Pons (tissue), 1 donor: ENCODE results near the gene HINFP.

Experiments
- DNase-seq: peaks from one replicate; pipeline ENCODE4 v3.0.0-alpha.2; 2016; ENCODE audit warnings: low spot score

The HINFP gene

GRCh38 chr11:119121008-119121810 is at the start of gene HINFP:
HINFP (plus strand) TSS chr11:119121580; CDS start chr11:119126945, 5,365 bp downstream.
- peak; percentile 99 for DNase-seq

GRCh38 chr11:119077839-119078238 is 43.5 kb upstream of the HINFP start:
- DNase-seq, result no peak

DNA sequence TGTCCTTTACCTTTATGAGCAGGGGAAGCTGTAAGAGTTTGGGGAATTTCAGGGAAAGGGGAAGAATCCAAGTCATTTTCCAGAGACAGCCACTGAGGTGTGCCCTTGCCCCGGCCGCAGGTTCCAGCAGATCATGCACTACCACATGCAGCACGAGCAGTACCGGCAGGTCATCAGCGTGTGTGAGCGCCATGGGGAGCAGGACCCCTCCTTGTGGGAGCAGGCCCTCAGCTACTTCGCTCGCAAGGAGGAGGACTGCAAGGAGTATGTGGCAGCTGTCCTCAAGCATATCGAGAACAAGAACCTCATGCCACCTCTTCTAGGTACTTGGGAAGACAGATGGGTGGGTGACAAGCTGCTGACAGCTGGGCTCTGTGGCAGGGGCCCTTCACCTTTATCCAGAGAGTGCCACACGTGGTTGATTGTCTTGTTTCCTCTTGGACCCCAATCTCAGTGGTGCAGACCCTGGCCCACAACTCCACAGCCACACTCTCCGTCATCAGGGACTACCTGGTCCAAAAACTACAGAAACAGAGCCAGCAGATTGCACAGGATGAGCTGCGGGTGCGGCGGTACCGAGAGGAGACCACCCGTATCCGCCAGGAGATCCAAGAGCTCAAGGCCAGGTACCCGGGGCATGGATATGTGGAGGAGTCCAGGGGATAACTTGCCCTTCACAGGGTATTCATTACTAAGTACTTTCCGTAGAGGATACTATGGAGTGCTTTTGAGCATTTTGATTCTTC is 42.5 kb upstream of the HINFP start:
- DNase-seq, result no peak

GRCh38 chr11:119081682-119082260 is 39.6 kb upstream of the HINFP start:
- DNase-seq, result peak; percentile 97

- DNase-seq, result peak; percentile 98
Measured at GRCh38 chr11:119084663-119085436, 36.5 kb upstream of the HINFP start, which contains the start of gene HMBS. HMBS (plus strand) TSS chr11:119084881; CDS start chr11:119085034, 153 bp downstream.

DNA sequence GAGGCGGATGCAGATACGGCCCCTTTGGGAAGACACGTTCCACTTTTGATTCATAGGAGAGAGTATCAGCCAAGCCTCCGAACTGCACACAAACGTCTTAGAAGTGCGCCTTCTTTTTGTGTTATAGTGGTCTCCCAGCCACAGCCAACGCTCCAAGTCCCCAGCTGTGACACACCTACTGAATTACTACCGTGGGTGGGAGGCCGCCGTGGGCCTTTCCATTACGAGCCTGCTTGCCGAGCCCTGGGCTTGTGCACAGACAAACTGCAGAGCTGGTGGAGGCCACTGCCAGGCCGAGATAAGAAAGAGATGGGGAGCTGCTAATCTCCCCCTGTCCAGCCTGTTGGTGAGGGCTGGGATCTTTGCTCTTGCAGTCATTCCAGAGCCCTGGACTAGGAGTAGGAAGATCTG is 35.9 kb upstream of the HINFP start:
- no peak for DNase-seq

DNA sequence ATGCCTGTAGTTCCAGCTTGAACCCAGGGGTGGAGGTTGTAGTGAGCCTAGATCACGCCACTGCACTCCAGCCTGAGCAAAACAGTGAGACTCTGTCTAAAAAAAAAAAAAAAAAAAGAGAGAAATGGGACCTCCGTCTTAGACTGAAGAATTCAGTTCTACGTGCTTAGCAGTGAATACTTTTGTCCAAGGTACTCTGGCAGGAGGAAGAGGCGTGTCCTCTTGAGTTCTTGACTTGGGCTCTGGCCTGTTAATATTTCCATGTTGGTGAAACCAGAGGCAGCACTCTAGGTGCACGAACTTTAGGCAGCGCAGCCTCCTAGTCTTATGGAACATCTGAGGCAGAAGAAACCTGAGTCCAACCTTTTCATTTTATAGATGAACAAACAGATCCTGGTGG is 34.3 kb upstream of the HINFP start:
- DNase-seq, result no peak

DNA sequence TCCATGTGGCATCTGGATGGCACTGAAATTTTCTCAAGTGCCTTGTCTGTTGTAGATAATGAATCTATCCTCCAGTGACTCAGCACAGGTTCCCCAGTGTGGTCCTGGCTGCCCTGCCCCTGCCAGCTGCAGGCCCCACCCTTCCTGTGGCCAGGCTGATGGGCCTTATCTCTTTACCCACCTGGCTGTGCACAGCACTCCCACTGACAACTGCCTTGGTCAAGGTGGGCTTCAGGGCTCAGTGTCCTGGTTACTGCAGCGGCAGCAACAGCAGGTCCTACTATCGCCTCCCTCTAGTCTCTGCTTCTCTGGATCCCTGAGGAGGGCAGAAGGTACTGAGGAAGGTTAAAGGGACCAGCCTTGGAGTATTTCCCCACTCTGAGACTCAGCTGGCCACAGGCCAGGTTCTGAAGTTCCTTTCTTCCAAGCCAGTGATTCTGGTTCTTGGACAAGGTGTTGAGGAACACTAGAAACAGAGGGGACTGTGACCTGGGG is 33.6 kb upstream of the HINFP start:
- no peak for DNase-seq

- DNase-seq, result no peak
Measured at GRCh38 chr11:119088406-119088805, 33.0 kb upstream of the HINFP start.

DNA sequence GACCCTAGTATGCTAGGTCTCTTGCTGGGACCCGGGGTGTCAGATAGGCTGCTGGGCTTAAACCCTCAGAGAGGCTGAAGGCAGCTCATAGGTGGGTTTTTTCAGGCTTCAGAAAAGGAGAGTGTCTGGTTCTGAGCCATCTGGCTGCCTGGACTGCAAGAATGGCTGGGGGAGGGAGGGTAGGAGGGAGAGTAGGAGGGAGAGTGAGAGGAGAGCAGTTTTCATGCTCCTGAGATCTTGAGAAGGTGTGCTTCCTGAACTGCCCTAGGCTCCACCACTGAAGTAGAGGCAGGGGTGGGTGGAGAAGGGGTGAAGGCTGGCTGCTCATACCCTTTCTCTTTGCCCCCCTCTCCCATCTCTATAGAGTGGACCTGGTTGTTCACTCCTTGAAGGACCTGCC is 32.1 kb upstream of the HINFP start:
- DNase-seq, result no peak

DNA sequence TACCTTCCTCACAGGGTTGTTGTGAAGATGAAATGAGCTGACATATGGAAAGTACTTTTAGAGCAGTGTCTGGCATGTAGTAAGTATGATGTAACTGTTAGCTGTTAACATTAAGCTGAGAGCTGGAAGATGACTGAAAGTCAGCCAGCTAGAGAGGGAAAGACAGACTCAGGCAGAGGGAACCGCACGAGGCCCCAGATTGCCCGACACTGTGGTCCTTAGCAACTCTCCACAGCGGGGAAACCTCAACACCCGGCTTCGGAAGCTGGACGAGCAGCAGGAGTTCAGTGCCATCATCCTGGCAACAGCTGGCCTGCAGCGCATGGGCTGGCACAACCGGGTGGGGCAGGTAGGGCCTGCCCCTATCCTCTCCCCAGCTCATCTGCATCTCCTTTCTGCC is 30.2 kb upstream of the HINFP start:
- no peak for DNase-seq

DNA sequence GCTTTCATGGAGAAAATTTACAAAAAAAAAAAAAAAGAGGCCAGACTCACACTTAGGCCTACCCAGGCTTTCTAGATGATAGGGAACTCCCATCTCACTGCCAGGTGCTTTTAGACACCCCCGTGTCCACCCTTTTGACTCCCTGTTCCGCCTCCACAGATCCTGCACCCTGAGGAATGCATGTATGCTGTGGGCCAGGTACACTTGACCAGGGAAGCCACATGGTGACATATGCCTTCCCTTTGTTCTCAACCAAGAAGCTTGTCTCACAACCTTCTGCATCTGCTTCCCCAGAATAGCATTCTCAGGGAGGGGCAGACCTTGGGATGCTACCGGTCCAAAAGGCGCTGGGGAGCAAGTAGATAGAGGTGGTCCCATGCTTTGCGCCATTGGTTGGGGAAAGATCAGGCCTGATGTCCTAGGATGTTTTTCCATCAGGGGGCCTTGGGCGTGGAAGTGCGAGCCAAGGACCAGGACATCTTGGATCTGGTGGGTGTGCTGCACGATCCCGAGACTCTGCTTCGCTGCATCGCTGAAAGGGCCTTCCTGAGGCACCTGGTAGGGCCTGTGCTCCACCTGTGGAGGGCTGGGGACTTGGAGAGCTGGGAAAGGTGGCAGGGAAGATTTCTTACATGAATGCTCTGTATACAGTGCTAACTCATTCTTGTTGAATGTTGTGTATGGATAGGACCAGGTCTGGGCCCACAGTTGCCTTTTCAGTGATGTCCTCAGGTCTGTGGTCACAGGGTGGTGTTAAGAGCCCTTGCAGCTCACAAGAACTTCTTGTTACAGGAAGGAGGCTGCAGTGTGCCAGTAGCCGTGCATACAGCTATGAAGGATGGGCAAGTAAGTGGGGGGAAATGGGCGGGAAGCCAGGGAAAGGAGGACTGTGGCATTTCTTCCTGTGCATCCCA is 29.2 kb upstream of the HINFP start:
- DNase-seq, result no peak

GRCh38 chr11:119092880-119093842 is 28.2 kb upstream of the HINFP start:
- no peak for DNase-seq

DNA sequence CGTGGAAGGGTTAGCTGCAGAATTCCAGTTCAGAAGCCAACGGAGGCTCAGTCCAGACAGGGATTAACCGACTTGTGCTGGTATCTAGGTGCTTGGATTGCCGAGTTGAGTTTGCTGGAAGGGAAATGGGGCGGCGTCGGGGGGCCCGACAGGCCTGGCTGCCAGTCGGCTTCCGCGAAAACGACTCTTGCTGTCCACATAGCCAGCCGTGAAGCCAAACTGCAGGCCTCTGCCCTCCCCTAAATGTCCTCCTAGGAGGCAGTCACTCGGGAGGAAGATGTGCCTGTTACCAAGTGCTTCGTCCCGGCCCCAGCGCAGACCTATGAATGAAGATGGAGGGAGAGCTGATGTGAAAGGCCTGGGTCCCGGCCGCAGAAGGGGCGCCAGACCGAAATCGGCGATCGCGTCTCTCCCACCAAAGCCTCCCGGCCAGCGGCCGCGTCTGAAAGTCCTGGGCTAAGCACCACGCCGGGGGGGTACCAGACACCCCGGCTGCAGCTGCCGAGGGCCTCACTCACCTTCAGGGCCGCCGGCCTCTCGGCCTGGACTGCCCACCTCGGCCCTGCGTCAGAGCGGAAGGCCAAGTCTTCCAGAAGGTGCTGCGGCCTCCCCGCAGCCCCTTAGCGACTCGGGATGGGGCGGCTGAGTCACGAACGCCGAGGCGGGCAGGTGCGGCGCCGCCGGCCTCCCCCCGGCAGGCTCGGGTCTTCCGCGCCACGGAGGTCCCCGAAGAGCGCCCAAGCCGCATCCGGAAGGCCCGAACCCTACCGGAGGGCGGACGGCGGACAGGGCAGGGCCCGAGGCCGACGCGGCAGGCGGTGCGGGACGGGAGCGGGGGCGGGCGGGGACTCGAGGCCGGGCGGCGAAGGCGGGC is 27.2 kb upstream of the HINFP start:
- DNase-seq, result no peak

- peak; percentile 80 for DNase-seq
Measured at GRCh38 chr11:119094816-119095065, 26.6 kb upstream of the HINFP start.

DNA sequence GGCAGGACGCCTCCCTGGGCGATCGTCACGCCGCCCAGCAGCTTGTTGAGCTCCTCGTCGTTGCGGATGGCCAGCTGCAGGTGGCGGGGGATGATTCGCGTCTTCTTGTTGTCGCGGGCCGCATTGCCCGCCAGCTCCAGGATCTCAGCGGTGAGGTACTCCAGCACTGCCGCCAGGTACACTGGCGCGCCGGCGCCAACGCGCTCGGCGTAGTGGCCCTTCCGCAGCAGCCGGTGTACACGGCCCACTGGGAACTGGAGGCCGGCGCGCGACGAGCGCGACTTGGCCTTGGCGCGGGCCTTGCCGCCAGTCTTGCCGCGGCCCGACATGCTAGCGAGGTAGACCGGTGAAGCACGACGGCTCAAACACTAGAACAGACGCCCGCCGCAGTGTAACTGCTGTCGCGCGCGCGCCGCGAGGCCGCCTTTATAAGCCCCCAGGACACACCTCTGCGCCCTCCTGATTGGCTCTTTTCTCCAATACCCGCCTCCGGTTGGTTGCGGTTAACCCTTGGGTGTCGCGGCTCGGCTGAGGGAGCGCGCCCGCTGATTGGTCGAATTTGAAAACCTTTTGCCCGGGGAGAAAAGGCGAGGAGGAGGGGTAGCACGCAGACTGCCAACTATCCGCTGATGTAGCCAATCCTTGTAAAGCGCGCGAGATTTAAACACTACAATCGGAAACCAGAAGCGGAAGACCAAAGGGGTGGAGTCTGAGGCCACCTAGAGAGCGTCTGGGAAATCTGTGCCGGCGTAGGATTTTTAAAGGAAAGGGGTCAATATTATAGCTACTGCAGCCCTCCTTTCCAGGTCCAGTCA is 26.1 kb upstream of the HINFP start:
- DNase-seq, result peak; percentile 100

GRCh38 chr11:119099711-119100110 is 21.7 kb upstream of the HINFP start:
- no peak for DNase-seq
